RWPE2 (cell line): ENCODE data around the gene CRACDL.

ENCODE experiments used
- ATAC-seq: fragments of 200-7000 bp; cut with Tn5 transposase; 3 replicates; pipeline ENCODE4 v1.9.1; 2021; ENCODE audit warnings: low read depth
- DNase-seq: peaks from one replicate; pipeline ENCODE4 v3.0.0-alpha.2; 2020; ENCODE audit warnings: low spot score
- H3K27ac ChIP-seq: fragments of 450-650 bp; 2 replicates; pipeline ENCODE4 v1.5.1; 2017; ENCODE audit warnings: mild to moderate bottlenecking; ENCODE audit not compliant: poor library complexity, severe bottlenecking
- H3K27me3 ChIP-seq: fragments of 250-450 bp; sonication (Bioruptor Pico); 2 replicates; pipeline ENCODE4 v1.5.1; 2021; ENCODE audit warnings: mild to moderate bottlenecking, moderate library complexity; ENCODE audit not compliant: insufficient read depth, poor library complexity, severe bottlenecking
- H3K36me3 ChIP-seq: fragments of 250-450 bp; sonication (Bioruptor Pico); 2 replicates; pipeline ENCODE4 v1.5.1; 2020; ENCODE audit warnings: low read depth, mild to moderate bottlenecking, moderate library complexity
- H3K4me1 ChIP-seq: fragments of 250-450 bp; sonication (Bioruptor Pico); 2 replicates; pipeline ENCODE4 v1.5.1; 2021; ENCODE audit warnings: mild to moderate bottlenecking, moderate library complexity; ENCODE audit not compliant: insufficient read depth, poor library complexity, severe bottlenecking
- H3K4me3 ChIP-seq: fragments of 250-450 bp; sonication (Bioruptor Pico); 2 replicates; pipeline ENCODE4 v1.5.1; 2021; ENCODE audit warnings: mild to moderate bottlenecking, moderate library complexity; ENCODE audit not compliant: severe bottlenecking
- H3K9me3 ChIP-seq: fragments of 250-450 bp; sonication (Bioruptor Pico); 2 replicates; pipeline ENCODE4 v1.5.1; 2021; ENCODE audit warnings: mild to moderate bottlenecking, moderate library complexity; ENCODE audit not compliant: severe bottlenecking
- CTCF ChIP-seq: fragments of 450-650 bp; IDR thresholded peaks from one replicate; pipeline ENCODE4 v1.5.1; 2017; ENCODE audit warnings: mild to moderate bottlenecking, moderate library complexity; ENCODE audit not compliant: poor library complexity, severe bottlenecking

Gene CRACDL

GRCh38 chr2:98772536-98772935, 163.5 kb downstream of the CRACDL start:
- Histone ChIP-seq H3K9me3 (no peaks in the 10 kb centered on the region), H3K36me3 (no peaks in the 10 kb centered on the region), H3K4me1 (peaks cover 5% of the 10 kb centered on the region), H3K27me3 (no peaks in the 10 kb centered on the region), H3K4me3 (no peak overlapping the region), H3K27ac (no peak overlapping the region)
- TF ChIP-seq CTCF = no peak
- no peak for ATAC-seq
- DNase-seq = no peak

- Histone ChIP-seq H3K27me3 (no peaks in the 10 kb centered on the region), H3K9me3 (no peaks in the 10 kb centered on the region), H3K4me3 (no peak overlapping the region), H3K4me1 (peaks cover 5% of the 10 kb centered on the region), H3K27ac (no peak overlapping the region), H3K36me3 (no peaks in the 10 kb centered on the region)
- DNase-seq (no peak), ATAC-seq (no peak)
- TF ChIP-seq CTCF = no peak
Measured at GRCh38 chr2:98771721-98772524, 164.1 kb downstream of the CRACDL start.

- no peak overlapping the region for H3K4me3 ChIP-seq
- no peaks in the 10 kb centered on the region for H3K27me3 ChIP-seq
- H3K4me1 ChIP-seq = peaks cover 5% of the 10 kb centered on the region
- no peak overlapping the region for H3K27ac ChIP-seq
- ATAC-seq (no peak), DNase-seq (no peak)
- H3K9me3 ChIP-seq = no peaks in the 10 kb centered on the region
- H3K36me3 ChIP-seq = no peaks in the 10 kb centered on the region
- TF ChIP-seq CTCF = no peak
Measured at GRCh38 chr2:98771264-98771663, 164.8 kb downstream of the CRACDL start.

GRCh38 chr2:98769784-98770183, 166.2 kb downstream of the CRACDL start:
- H3K36me3 ChIP-seq = no peaks in the 10 kb centered on the region
- TF ChIP-seq CTCF = no peak
- no peaks in the 10 kb centered on the region for H3K9me3 ChIP-seq
- H3K27me3 ChIP-seq = no peaks in the 10 kb centered on the region
- ATAC-seq (no peak), DNase-seq (no peak)
- H3K4me1 ChIP-seq = peaks cover 5% of the 10 kb centered on the region
- no peak overlapping the region for H3K27ac ChIP-seq
- H3K4me3 ChIP-seq = no peak overlapping the region

GRCh38 chr2:98769114-98769476, 166.9 kb downstream of the CRACDL start:
- ATAC-seq = no peak
- H3K4me3 ChIP-seq = no peak overlapping the region
- no peak for DNase-seq
- H3K9me3 ChIP-seq = no peaks in the 10 kb centered on the region
- peaks cover 5% of the 10 kb centered on the region for H3K4me1 ChIP-seq
- no peaks in the 10 kb centered on the region for H3K27me3 ChIP-seq
- H3K36me3 ChIP-seq = no peaks in the 10 kb centered on the region
- H3K27ac ChIP-seq = no peak overlapping the region
- no peak for TF ChIP-seq CTCF
